KMS-11 (cell line): ENCODE data around the gene EMX2.

ENCODE experiments used
- H2AFZ ChIP-seq: fragments of 200-600 bp; sonication (generic); 2 replicates; pipeline ENCODE4 v1.6.1; 2016; ENCODE audit warnings: antibody characterized with exemption, mixed run types, low read depth
- H3K27ac ChIP-seq: fragments of 200-600 bp; sonication (generic); 2 replicates; pipeline ENCODE4 v1.6.1; 2016; ENCODE audit warnings: mild to moderate bottlenecking, mixed run types
- H3K27me3 ChIP-seq: fragments of 200-600 bp; sonication (generic); 2 replicates; pipeline ENCODE4 v1.6.1; 2017; ENCODE audit warnings: mild to moderate bottlenecking, low read depth, mixed run types, moderate library complexity; ENCODE audit not compliant: insufficient read depth
- H3K36me3 ChIP-seq: fragments of 200-600 bp; sonication (generic); 2 replicates; pipeline ENCODE4 v1.6.1; 2017; ENCODE audit warnings: mild to moderate bottlenecking, mixed run types; ENCODE audit not compliant: insufficient read depth
- H3K4me1 ChIP-seq: fragments of 200-600 bp; sonication (generic); 2 replicates; pipeline ENCODE4 v1.6.1; 2016; ENCODE audit warnings: mild to moderate bottlenecking, low read depth, mixed run types; ENCODE audit not compliant: poor library complexity, severe bottlenecking
- H3K4me2 ChIP-seq: fragments of 200-600 bp; sonication (generic); 2 replicates; pipeline ENCODE4 v1.7.0; 2016; ENCODE audit warnings: mild to moderate bottlenecking, mixed run types
- H3K4me3 ChIP-seq: fragments of 200-600 bp; sonication (generic); IDR thresholded peaks from 2 replicates; pipeline ENCODE4 v1.6.1; 2017; ENCODE audit warnings: low read depth, low read length, mixed read lengths; ENCODE audit not compliant: insufficient read depth
- H3K79me2 ChIP-seq: fragments of 200-600 bp; sonication (generic); 2 replicates; pipeline ENCODE4 v1.6.1; 2016; ENCODE audit warnings: low read depth, mixed run types; ENCODE audit not compliant: insufficient read depth
- H3K9ac ChIP-seq: fragments of 200-600 bp; sonication (generic); 2 replicates; pipeline ENCODE4 v1.6.1; 2016; ENCODE audit warnings: mild to moderate bottlenecking, mixed run types
- H4K20me1 ChIP-seq: fragments of 200-600 bp; sonication (generic); 2 replicates; pipeline ENCODE4 v1.6.1; 2016; ENCODE audit warnings: mild to moderate bottlenecking, mixed run types; ENCODE audit not compliant: insufficient read depth
- CTCF ChIP-seq: fragments of 200-600 bp; sonication (generic); conservative IDR thresholded peaks from 2 replicates; pipeline ENCODE4 v1.6.1; 2017; ENCODE audit warnings: low read depth, mild to moderate bottlenecking, antibody characterized with exemption, low read length, moderate library complexity, mixed read lengths

Gene EMX2

GRCh38 chr10:117569610-117570390 is 27.3 kb downstream of the EMX2 start:
- no peaks in the 10 kb centered on the region for H3K79me2 ChIP-seq
- H4K20me1 ChIP-seq = no peaks in the 10 kb centered on the region
- no peak overlapping the region for H3K27ac ChIP-seq
- no peak overlapping the region for H3K4me2 ChIP-seq
- H3K9ac ChIP-seq = no peak overlapping the region
- no peak for TF ChIP-seq CTCF
- H3K27me3 ChIP-seq = no peaks in the 10 kb centered on the region
- H2AFZ ChIP-seq = no peak overlapping the region
- no peaks in the 10 kb centered on the region for H3K4me1 ChIP-seq
- H3K4me3 ChIP-seq = no peak overlapping the region
- no peaks in the 10 kb centered on the region for H3K36me3 ChIP-seq

- H3K36me3 ChIP-seq = no peaks in the 10 kb centered on the region
- H3K27ac ChIP-seq = no peak overlapping the region
- H3K4me1 ChIP-seq = no peaks in the 10 kb centered on the region
- H3K9ac ChIP-seq = no peak overlapping the region
- H4K20me1 ChIP-seq = no peaks in the 10 kb centered on the region
- H3K79me2 ChIP-seq = no peaks in the 10 kb centered on the region
- no peak overlapping the region for H2AFZ ChIP-seq
- H3K4me3 ChIP-seq = no peak overlapping the region
- H3K27me3 ChIP-seq = no peaks in the 10 kb centered on the region
- no peak for TF ChIP-seq CTCF
- H3K4me2 ChIP-seq = no peak overlapping the region
Measured at GRCh38 chr10:117570880-117571279, 28.3 kb downstream of the EMX2 start.

- Histone ChIP-seq H3K4me3 (no peak overlapping the region), H3K4me1 (no peaks in the 10 kb centered on the region), H3K36me3 (no peaks in the 10 kb centered on the region), H2AFZ (no peak overlapping the region), H3K9ac (no peak overlapping the region), H3K4me2 (no peak overlapping the region), H4K20me1 (no peaks in the 10 kb centered on the region), H3K27ac (no peak overlapping the region), H3K79me2 (no peaks in the 10 kb centered on the region), H3K27me3 (no peaks in the 10 kb centered on the region)
- no peak for TF ChIP-seq CTCF
Measured at GRCh38 chr10:117574498-117575146, 32.1 kb downstream of the EMX2 start.

- Histone ChIP-seq H3K4me1 (no peaks in the 10 kb centered on the region), H3K4me3 (no peak overlapping the region), H3K4me2 (no peak overlapping the region), H3K36me3 (no peaks in the 10 kb centered on the region), H2AFZ (no peak overlapping the region), H3K27ac (no peak overlapping the region), H3K79me2 (no peaks in the 10 kb centered on the region), H3K27me3 (no peaks in the 10 kb centered on the region), H4K20me1 (no peaks in the 10 kb centered on the region), H3K9ac (no peak overlapping the region)
- TF ChIP-seq CTCF = no peak
Measured at GRCh38 chr10:117578490-117578889, 35.9 kb downstream of the EMX2 start.
